Retinal pigment epithelial cell (primary cell): ENCODE data around the gene AJAP1.

Experiments used
- DNase-seq: peaks from one replicate; pipeline ENCODE4 v3.0.0-alpha.2; 2010; ENCODE audit warnings: low read depth
- H3K4me3 ChIP-seq: 2 replicates; pipeline ENCODE4 v1.5.1; 2011; ENCODE audit warnings: mild to moderate bottlenecking, low read length, control low read depth, moderate library complexity
- TF ChIP-seq, protein P1 (sequence below): conservative IDR thresholded peaks from 2 replicates; pipeline ENCODE4 v1.5.1; 2011; ENCODE audit warnings: low read depth, low read length, control low read depth, inconsistent platforms

The AJAP1 gene

DNA sequence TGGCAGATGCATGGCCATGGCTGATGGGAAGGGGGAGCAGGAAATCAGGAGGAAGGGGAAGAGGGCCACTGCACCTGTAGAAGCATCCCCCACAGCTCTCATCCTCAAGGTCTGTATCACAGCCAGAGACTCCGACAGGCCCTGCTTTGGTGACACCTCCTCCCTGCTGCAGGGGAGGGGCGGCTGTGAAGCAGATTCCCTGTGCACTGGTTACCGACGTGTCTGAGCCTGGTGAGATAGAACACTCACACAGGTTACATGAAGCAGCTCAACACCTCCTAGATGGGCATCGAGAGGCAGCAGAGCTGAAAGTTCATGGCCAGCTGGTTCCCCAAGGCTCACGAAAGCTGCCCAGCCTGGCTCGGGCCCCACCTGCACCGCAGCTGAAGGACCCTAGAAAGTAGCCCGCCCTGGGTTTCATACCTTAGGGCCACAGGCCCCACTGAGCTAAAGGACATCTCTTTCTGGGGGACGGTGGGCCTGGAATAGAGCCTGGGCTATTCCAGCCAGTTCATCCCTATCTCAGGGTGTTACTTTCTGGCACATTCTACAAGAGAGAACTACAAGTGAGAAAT lies 30.2 kb upstream of the AJAP1 start:
- TF ChIP-seq, protein P1, sequence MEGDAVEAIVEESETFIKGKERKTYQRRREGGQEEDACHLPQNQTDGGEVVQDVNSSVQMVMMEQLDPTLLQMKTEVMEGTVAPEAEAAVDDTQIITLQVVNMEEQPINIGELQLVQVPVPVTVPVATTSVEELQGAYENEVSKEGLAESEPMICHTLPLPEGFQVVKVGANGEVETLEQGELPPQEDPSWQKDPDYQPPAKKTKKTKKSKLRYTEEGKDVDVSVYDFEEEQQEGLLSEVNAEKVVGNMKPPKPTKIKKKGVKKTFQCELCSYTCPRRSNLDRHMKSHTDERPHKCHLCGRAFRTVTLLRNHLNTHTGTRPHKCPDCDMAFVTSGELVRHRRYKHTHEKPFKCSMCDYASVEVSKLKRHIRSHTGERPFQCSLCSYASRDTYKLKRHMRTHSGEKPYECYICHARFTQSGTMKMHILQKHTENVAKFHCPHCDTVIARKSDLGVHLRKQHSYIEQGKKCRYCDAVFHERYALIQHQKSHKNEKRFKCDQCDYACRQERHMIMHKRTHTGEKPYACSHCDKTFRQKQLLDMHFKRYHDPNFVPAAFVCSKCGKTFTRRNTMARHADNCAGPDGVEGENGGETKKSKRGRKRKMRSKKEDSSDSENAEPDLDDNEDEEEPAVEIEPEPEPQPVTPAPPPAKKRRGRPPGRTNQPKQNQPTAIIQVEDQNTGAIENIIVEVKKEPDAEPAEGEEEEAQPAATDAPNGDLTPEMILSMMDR, result no peak
- no peak for DNase-seq
- no peak overlapping the region for H3K4me3 ChIP-seq

DNA sequence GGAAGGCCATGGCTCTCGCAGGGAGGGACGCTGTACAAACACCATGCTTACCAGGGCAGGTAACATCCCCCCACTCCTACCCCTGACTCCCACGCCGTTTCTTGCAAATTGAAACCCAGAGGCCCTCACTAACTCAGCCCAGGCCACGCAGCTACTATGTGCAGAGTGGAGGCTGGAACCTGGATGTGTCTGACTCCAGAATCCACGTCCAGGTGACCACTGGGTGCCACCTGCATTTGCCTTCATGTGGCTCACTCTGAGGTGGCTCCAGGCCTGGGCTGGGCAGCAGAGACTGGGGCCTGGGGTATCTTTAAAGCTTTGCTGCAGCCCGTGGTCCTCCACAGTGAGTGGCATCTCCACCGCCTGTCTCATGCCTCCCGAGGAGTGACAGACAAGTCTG lies 29.6 kb upstream of the AJAP1 start:
- H3K4me3 ChIP-seq, result no peak overlapping the region
- no peak for DNase-seq
- TF ChIP-seq, protein P1, result no peak

DNA sequence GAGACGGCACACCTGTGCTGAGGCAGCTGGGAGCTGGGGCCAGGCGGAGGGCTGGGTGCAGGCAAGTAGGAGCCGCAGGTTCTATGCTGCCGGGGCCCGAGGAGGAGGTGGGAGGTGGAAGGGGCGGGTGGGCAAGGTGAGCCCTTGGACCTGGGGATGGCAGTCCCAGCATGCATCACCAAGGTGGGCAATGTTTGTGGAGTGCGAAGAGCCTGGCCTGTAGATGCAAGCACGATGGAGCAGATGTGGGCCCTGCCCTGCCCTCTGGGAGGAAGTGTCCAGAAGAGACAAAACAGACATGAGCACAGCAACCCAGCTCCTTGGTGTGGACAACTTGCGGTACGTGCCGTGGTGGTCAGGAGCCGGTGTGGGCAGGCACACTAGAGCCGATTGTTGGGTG lies 28.3 kb upstream of the AJAP1 start:
- DNase-seq, result no peak
- H3K4me3 ChIP-seq, result no peak overlapping the region
- TF ChIP-seq, protein P1, result no peak

DNA sequence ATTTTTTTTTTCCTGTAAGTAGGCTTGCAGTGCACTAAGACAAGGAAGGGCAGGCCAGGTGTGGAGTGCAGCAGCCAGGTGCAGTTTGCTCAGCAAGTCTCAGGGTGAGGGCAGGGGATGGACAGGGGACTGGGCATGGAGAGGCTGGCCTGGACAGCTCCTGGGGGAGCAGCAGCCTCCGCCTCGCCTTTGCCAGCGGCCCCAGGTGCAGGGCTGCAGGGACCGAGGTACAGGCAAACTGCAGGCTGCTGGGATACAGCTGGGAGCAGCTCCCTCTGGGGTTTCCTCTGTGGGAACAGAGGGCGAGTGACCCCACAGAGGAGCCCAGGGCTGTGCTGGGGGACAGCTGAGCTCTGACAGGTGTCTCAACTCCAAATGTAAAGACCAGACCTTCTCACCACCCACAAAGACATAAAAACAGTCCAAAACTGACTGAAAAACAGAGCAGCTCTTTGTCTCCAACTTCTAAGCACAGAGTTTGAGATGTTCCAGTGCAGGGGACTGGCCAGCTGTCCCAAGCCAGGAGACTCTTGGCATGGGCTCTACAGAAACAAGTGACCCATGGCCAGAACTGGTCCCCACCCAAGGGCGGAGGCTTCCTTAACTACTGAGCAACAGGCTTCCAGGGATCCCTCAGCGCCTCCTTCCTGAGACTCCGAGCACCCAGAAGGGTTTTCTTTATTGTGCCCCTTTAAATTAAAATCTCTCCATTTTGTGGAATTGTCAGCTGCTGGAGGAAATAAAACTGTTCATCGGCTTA lies 27.7 kb upstream of the AJAP1 start:
- TF ChIP-seq, protein P1, result no peak
- no peak for DNase-seq
- H3K4me3 ChIP-seq, result no peak overlapping the region

DNA sequence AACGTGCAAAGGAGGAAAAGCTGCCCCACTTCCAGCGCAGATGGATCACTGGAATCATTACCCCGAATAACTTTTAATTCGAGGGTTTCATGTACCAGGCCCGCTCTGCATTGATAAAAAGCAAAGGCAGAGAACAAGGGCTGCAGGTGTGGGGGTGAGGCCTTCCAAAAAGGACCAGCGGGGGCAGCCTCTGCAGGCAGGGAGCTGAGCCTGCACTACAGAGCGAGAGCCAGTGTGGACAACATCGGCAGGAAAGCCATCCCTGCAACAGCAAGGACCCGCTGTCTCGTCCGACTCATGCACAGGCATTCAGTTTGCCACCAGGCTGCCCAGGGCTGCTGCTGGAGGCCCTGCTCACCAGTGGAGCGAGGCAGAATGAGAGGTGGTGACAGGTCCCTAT lies 27.1 kb upstream of the AJAP1 start:
- TF ChIP-seq, protein P1, result no peak
- no peak for DNase-seq
- H3K4me3 ChIP-seq, result no peak overlapping the region

DNA sequence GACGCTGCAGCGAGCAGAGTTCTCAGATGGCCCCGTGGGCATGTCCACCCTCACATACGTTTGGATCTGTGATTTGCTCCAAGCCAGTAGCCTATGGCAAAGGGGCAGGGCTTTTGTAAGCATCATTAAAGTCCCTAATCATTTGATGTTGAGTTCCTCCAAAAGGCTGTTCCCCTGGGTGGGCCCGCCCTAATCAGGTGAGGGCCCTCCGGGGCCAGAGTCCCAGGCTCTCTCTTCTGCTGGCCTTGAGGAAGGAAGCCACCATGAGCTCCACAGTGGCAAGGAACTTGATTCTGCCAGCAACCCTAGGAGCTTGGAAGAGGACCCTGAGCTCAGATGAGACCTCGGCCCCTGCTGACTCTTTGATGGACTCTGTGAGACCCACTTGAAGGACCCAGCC lies 25.4 kb upstream of the AJAP1 start:
- TF ChIP-seq, protein P1, result no peak
- H3K4me3 ChIP-seq, result no peak overlapping the region
- no peak for DNase-seq

DNA sequence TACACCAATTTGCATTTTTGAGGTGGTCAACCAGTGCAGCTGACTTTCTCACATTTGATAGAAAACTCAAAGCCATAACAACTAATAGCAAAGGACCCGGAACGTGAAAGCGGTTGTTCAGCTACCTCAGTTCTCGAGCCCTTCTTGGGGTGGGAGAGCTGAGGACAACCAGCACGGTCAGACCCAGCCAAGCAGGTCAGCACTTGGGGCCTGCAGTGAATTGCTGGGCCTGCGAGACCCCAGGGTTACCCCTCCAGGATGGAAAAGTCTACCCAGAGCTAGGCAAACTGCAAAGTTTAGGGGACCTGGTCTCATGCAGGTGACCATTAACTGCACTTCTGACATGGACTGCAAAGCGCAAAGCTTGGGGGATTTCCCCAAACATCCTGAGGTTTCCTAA lies 23.8 kb upstream of the AJAP1 start:
- DNase-seq, result no peak
- no peak overlapping the region for H3K4me3 ChIP-seq
- TF ChIP-seq, protein P1, result no peak
